ENCODE data around the gene KIF16B. TPM values are rescaled to one million over a fixed set of nuclear protein-coding genes. Genes with fewer than 3 reads are reported as not detected.
"Not testable (repeated sequence)": the region's sequence is repeated elsewhere in the genome, so short reads cannot be mapped to it uniquely, and the experiment has no call there.

KIF16B gene
- total and polyA plus RNA-seq, 2 donors (not counting 3 experiments of a cell fraction or from before 2014, with no cell fraction given): 2.9 to 8.8 TPM

- H3K27ac ChIP-seq (ENCODE audit: insufficient read depth, low read depth, low read length): no peak overlapping the region
- no peak overlapping the region for H2AFZ ChIP-seq (ENCODE audit: low read depth, low read length)
- no peaks in the 10 kb centered on the region for H3K9me1 ChIP-seq (replicated peaks; ENCODE audit: control insufficient read depth, extremely low read depth, insufficient read depth, low read length)
- H3K79me2 ChIP-seq (ENCODE audit: control insufficient read depth, insufficient read depth, low read length): no peaks in the 10 kb centered on the region
- no peaks in the 10 kb centered on the region for H3K27me3 ChIP-seq (ENCODE audit: control insufficient read depth in 2 of 2, insufficient read depth in 2 of 2, low read length in 2 of 2)
- no peak overlapping the region for H3K4me3 ChIP-seq (replicated peaks in 1 of 3; ENCODE audit: insufficient read depth in 1 of 3, low read depth in 1 of 3, low read length in 3 of 3)
- DNase-seq (ENCODE audit: low read depth, low spot score): no peak
- intact Hi-C loops (cut with micrococcal nuclease): no loop called here
- H3K4me1 ChIP-seq (ENCODE audit: control insufficient read depth, extremely low read depth, insufficient read depth, low read length): no peaks in the 10 kb centered on the region
- dilution Hi-C loops (cut with MboI; ENCODE audit: extremely low pct_ligation_motif_present, low sequenced_read_pairs): no loop called here
- no peaks in the 10 kb centered on the region for H3K36me3 ChIP-seq (ENCODE audit: control insufficient read depth in 2 of 2, extremely low read depth in 1 of 2, insufficient read depth in 2 of 2, low read length in 2 of 2)
- BruUV-seq (replicated peaks): no TSS peak
- TF ChIP-seq CTCF (IDR thresholded peaks at IDR 0.05; ENCODE audit: extremely low read depth in 1 of 2, insufficient read depth in 1 of 2, low read depth in 1 of 2, low read length in 2 of 2): no peak
- TF ChIP-seq MAX (IDR thresholded peaks at IDR 0.05; ENCODE audit: insufficient read depth, insufficient read length): no peak
- no peak for TF ChIP-seq MYC (IDR thresholded peaks at IDR 0.05; ENCODE audit: low read depth, low read length)
- no peak for TF ChIP-seq POLR2A (IDR thresholded peaks at IDR 0.05; ENCODE audit: low read depth, low read length)
- no peak for TF ChIP-seq EZH2 (IDR thresholded peaks at IDR 0.05; ENCODE audit: borderline replicate concordance, low read depth, low read length, severe bottlenecking)
- TF ChIP-seq JUN (IDR thresholded peaks at IDR 0.05; ENCODE audit: borderline replicate concordance, insufficient read depth, insufficient read length, low read depth): no peak
- TF ChIP-seq GATA2 (IDR thresholded peaks at IDR 0.05; ENCODE audit: insufficient read depth, insufficient read length, low read depth, low read length): no peak
- no peak for TF ChIP-seq FOS (IDR thresholded peaks at IDR 0.05; ENCODE audit: borderline replicate concordance, insufficient read depth, low read length)
- TF ChIP-seq POLR2AphosphoS5 (IDR thresholded peaks at IDR 0.05; ENCODE audit: insufficient read depth, low read depth, low read length): no peak
- H3K4me2 ChIP-seq (ENCODE audit: insufficient read depth, low read length): no peak overlapping the region
- H4K20me1 ChIP-seq (replicated peaks; ENCODE audit: control insufficient read depth, extremely low read depth, insufficient read depth, low read length): no peaks in the 10 kb centered on the region
- H3K9ac ChIP-seq (replicated peaks; ENCODE audit: extremely low read depth, insufficient read depth, low read length): no peak overlapping the region
- no peaks in the 10 kb centered on the region for H3K9me3 ChIP-seq (replicated peaks; ENCODE audit: control insufficient read depth, insufficient read depth, low read length)
- CTCF ChIA-PET: no interaction called here
- POLR2A ChIA-PET: no interaction called here
- FAIRE-seq: no peak
Observed at GRCh38 chr20:16260911-16261310, 312.3 kb downstream of the KIF16B start.

GRCh38 chr20:16260133-16260532 is 313.1 kb downstream of the KIF16B start:
- H3K9ac ChIP-seq (replicated peaks; ENCODE audit: extremely low read depth, insufficient read depth, low read length); H2AFZ ChIP-seq (ENCODE audit: low read depth, low read length); intact Hi-C loops (cut with micrococcal nuclease); H3K27me3 ChIP-seq (ENCODE audit: control insufficient read depth in 2 of 2, insufficient read depth in 2 of 2, low read length in 2 of 2); POLR2A ChIA-PET; DNase-seq (ENCODE audit: low read depth, low spot score); H3K4me1 ChIP-seq (ENCODE audit: control insufficient read depth, extremely low read depth, insufficient read depth, low read length); H3K36me3 ChIP-seq (ENCODE audit: control insufficient read depth in 2 of 2, extremely low read depth in 1 of 2, insufficient read depth in 2 of 2, low read length in 2 of 2); H4K20me1 ChIP-seq (replicated peaks; ENCODE audit: control insufficient read depth, extremely low read depth, insufficient read depth, low read length); H3K4me2 ChIP-seq (ENCODE audit: insufficient read depth, low read length); H3K79me2 ChIP-seq (ENCODE audit: control insufficient read depth, insufficient read depth, low read length); H3K4me3 ChIP-seq (replicated peaks in 1 of 3; ENCODE audit: insufficient read depth in 1 of 3, low read depth in 1 of 3, low read length in 3 of 3); FAIRE-seq; H3K9me3 ChIP-seq (replicated peaks; ENCODE audit: control insufficient read depth, insufficient read depth, low read length); BruUV-seq (replicated peaks); H3K27ac ChIP-seq (ENCODE audit: insufficient read depth, low read depth, low read length); CTCF ChIA-PET; H3K9me1 ChIP-seq (replicated peaks; ENCODE audit: control insufficient read depth, extremely low read depth, insufficient read depth, low read length); dilution Hi-C loops (cut with MboI; ENCODE audit: extremely low pct_ligation_motif_present, low sequenced_read_pairs): not testable (repeated sequence)
